COLO668 (cell line): ENCODE measurements around the gene TPRG1.

Experiments used
- DNase-seq: peaks from one replicate; lab custom pipeline; 2025; ENCODE audit not compliant: unreplicated experiment; lab: John Stamatoyannopoulos, UW

The TPRG1 gene

DNA sequence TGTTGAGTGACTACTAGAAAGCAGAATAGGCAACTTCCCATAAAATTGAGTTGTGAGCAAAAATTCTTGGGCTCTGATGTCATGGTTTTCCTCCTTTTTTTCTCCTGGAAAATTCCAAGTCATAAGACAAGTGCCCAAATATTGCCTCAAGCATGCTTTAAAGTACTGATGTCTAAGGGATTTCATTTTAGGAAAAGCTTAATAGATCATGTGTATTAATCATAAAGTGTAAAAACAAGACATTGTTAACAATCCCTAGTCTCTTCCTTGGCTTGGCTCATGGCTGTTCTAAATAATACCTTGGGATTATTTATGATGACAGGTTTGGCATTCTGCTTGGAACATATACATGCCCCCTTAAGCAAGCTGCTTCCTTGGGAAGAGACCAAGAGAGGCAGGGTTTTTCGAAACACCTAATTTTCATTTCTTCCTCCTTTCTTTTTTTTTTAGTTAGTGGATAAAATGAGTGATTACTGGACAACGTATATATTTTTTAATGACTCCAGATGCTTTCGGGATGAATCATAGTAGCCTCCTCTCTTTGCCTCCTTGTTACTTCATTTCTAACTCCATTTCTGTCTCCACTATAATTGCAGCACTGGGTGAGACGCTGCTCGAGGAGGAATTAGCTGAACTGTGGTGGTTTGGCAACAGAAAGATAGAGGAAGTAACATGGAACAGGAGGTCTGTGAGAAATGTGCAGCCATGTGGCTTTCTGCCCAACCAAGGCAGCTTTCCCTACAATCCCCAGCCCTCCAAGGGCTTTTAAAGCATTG, 104.9 kb downstream of the TPRG1 start:
- DNase-seq: no peak

GRCh38 chr3:189277711-189278110, 105.9 kb downstream of the TPRG1 start:
- DNase-seq: no peak

DNA sequence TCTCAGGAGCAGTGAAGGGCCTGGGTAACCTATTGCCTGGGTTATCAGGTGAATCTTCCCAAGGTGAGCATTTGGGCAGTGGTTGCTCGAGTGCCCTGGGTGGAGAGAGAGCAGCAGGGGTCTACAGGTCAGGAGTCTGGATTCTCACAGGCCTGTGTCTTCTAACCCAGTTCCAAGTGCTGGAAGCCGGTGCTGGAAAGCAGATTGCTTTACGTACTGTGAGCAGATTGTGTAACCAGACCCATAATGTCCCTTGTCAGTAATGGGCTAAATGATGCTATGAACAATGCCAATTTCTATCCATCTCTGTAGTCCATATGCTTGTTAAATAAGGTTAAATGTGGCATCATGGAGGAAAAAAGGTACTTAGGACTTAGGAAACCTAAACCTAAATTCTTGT, 106.5 kb downstream of the TPRG1 start:
- no peak for DNase-seq

DNA sequence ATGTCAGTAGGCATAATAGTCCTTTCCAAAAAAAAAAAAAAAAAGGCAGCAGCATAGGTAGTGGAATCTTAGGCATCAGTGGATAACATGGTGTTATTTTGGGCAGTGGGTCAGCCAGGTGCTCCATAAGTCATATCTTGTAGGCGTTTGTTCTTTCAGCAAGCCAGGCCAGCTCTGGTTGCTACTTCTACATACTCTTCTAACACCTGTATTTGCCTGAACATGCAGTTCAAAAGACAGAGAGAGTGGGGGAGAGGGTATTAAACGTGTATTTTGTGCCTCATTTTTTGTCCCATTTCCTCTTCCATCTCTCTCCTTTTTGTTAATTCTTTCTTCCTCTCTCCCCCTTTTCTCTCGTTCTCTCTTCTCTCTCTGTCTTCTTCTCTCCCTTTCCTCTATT, 110.4 kb downstream of the TPRG1 start:
- DNase-seq: no peak

DNA sequence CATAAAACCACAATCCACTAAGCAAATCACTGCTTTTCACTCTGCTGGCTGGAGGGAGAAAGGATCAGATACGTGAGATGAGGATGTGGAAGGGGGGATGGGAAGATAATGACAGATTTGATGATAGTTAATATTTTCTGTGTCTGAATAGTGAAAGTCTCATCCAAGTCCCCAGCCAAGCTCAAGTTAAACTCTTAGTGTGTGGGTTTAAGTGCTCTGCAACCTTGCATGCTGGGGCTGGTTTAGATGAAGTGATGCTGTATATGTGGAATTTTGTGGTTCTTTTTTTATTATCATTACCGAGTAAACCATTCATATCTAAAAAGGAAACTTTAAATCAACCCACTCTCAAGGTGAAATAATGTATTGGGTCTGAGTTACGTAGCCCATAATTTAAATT, 111.0 kb downstream of the TPRG1 start:
- no peak for DNase-seq

- DNase-seq: no peak
These were observed 114.4 kb downstream of the TPRG1 start for GRCh38 chr3:189286188-189286587.

DNA sequence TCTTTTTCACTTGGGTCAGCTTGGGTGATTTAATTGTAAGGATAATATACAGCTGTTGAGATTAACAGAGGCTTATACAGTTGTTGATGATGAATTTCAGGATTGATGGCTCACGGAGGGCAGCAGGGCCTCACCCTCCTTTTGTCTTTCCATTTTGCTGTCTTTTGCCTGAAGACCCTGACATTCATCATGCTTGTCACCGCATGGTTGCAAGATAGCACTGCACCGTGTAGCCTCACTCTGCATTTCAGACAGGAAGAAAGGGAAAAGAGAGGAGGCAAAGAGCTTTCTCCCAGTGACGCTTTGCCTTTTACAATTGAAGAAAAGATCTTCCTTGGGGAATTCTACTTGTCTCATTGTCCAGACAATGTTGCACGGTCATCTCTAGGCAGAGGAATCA, 115.1 kb downstream of the TPRG1 start:
- no peak for DNase-seq

GRCh38 chr3:189288348-189289235, 116.8 kb downstream of the TPRG1 start:
- DNase-seq: no peak

DNA sequence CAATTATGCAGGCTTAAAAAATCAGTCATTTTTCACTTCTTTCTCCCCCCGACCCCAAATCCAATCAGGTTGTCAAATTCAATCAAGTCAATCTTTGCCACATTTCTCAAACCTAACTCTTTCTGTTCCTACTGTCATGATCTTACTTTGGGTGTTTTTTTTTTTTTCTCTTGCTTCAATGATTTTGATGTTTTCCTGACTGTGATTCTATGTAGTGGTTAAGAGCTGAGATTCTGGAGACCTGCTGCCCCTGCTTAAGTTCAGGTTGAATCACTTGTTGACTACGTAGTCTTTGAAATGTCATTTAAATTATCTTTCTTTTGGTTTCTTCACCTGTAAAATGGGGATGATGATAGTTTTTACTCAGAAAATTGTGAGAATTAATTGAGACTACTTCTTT, 117.5 kb downstream of the TPRG1 start:
- no peak for DNase-seq

DNA sequence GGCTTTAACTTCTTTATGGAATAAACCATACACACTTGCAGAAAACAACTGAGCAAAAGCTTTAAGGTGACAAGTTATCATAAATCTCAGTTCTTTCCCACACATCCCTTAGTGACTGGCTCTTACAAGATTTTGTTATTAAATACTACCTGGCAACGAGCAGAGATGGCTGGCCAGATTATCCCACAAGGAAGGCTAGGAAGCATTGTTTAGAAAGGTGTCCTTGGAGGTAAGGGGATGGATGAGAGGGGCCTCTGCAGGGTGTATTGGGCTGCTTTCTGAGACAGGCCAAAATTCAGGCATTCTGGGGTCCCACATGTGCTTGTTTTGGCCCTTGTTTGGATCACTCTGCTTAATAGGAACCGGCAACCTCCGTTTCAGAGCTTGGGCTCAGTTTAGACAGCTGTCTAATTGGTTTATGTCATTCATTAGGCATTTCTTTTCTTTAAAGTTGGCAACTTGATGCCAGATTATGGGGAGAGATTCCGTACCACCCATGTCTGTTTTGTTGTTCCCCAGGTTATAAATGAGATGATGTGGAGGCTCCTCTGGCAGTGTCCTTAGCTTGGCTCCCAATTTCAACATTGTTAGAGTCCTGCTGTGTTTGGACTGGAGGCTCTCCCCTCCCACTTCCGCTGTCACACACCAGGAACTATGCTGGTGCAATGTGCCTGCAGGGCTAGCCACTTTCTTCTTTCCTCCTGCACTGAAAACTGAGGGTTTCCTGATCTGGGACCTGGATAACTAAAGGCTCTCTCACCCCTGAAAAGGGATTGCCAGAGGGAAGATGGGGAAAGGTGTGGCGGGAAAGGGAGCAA, 121.1 kb downstream of the TPRG1 start:
- DNase-seq: no peak

DNA sequence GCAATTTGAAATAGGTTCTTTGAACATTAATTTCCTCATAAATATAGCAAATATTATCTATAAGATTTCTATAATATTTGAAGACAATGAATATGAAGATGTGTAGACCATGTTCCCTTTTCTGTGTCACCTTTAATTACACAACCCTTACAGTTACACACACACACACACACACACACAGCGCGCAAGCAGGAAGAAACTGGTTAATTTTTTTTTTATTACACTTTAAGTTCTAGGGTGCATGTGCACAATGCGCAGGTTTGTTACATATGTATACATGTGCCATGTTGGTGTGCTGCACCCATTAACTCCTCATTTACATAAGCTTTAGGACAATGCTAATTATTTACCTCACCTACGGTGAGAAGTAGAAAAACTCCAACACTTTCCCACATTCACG, 122.9 kb downstream of the TPRG1 start:
- no peak for DNase-seq

GRCh38 chr3:189295089-189295488, 123.3 kb downstream of the TPRG1 start:
- DNase-seq: no peak

- DNase-seq: no peak
These were observed 126.2 kb downstream of the TPRG1 start for GRCh38 chr3:189297932-189298331.

GRCh38 chr3:189298469-189299375, 127.0 kb downstream of the TPRG1 start:
- DNase-seq: no peak

- DNase-seq: no peak
These were observed 128.6 kb downstream of the TPRG1 start for GRCh38 chr3:189300345-189300744.

DNA sequence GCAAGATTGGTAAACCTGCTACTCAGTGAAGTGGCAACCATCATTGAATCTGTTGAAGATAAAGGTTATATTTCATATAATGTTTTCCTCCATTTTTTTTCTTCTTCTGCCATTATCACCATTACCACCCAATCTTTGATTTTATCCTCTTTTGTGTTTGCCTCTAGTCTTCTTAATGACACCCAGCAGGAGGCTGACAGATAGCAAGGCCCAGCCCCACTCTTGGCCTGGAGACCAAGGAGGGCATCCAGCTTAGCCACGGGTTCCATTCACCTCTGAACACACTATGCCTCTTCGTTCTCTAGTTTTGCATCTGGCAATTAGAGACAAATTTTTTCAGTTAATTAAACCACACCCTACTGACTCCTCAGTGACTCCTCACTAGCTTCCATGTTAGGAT, 129.7 kb downstream of the TPRG1 start:
- no peak for DNase-seq

GRCh38 chr3:189303584-189303983, 131.8 kb downstream of the TPRG1 start:
- no peak for DNase-seq

GRCh38 chr3:189304465-189305351, 132.9 kb downstream of the TPRG1 start:
- DNase-seq: peak; percentile 70

DNA sequence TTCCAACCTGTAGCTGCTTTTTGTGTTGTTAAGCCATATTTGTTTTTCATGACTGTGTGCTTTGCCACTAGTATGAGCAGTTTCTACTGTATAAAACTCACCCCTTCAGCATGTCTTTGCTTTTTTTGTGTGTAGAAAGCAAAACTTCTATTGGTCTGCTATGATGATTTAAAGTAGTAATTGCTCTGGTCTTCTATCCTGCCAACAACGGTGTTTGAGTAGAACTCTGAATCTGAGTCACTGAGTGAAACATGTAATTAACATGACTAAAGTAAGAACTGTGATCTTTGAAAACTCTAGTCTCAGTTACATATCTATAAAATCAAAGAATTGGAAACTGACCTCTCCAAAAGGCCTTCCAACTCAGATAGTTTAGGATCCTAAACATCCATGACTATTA, 133.6 kb downstream of the TPRG1 start:
- DNase-seq: no peak
